Measurements from ENCODE around the gene MCM3. TPM values are rescaled to one million over a fixed set of nuclear protein-coding genes. Genes with fewer than 3 reads are reported as not detected.

MCM3 gene
- total RNA-seq, 1 donor: 130 TPM

GRCh38 chr6:52304983-52305390 lies 20.4 kb upstream of the MCM3 start:
- peak in 1 of 3 donors; percentile 49 for DNase-seq (ENCODE audit: low read depth in 2 of 3, low spot score in 2 of 3)

- no peak for DNase-seq (ENCODE audit: low read depth in 2 of 3, low spot score in 2 of 3)
Observed at GRCh38 chr6:52303178-52303577, 18.6 kb upstream of the MCM3 start.

GRCh38 chr6:52301326-52301725 lies 16.8 kb upstream of the MCM3 start:
- DNase-seq (ENCODE audit: low read depth in 2 of 3, low spot score in 2 of 3): no peak

- DNase-seq (ENCODE audit: low read depth in 2 of 3, low spot score in 2 of 3): no peak
Observed at GRCh38 chr6:52300489-52300931, 16.0 kb upstream of the MCM3 start.

- DNase-seq (ENCODE audit: low read depth in 2 of 3, low spot score in 2 of 3): no peak
Observed at GRCh38 chr6:52299653-52300052, 15.1 kb upstream of the MCM3 start.

- DNase-seq (ENCODE audit: low read depth in 2 of 3, low spot score in 2 of 3): no peak
Observed at GRCh38 chr6:52297433-52297832, 12.9 kb upstream of the MCM3 start.

- DNase-seq (ENCODE audit: low read depth in 2 of 3, low spot score in 2 of 3): no peak
Observed at GRCh38 chr6:52293067-52293466, 8.5 kb upstream of the MCM3 start.

GRCh38 chr6:52288841-52289240 lies 4.3 kb upstream of the MCM3 start:
- peak in 1 of 3 donors; percentile 61 for DNase-seq (ENCODE audit: low read depth in 2 of 3, low spot score in 2 of 3)

GRCh38 chr6:52288216-52288615 lies 3.7 kb upstream of the MCM3 start:
- DNase-seq (ENCODE audit: low read depth in 2 of 3, low spot score in 2 of 3): no peak

GRCh38 chr6:52286798-52287432 lies 2.4 kb upstream of the MCM3 start:
- DNase-seq (ENCODE audit: low read depth in 2 of 3, low spot score in 2 of 3): peak in 1 of 3 donors; percentile 76

- DNase-seq (ENCODE audit: low read depth in 2 of 3, low spot score in 2 of 3): peak in 1 of 3 donors; percentile 38
Observed at GRCh38 chr6:52285177-52286068, 881 bp upstream of the MCM3 start.

- DNase-seq (ENCODE audit: low read depth in 2 of 3, low spot score in 2 of 3): no peak
Observed at GRCh38 chr6:52284131-52284459, 447 bp downstream of the MCM3 start.

- DNase-seq (ENCODE audit: low read depth in 2 of 3, low spot score in 2 of 3): no peak
Observed at GRCh38 chr6:52283111-52283510, 1.4 kb downstream of the MCM3 start.

GRCh38 chr6:52276130-52276529 lies 8.4 kb downstream of the MCM3 start:
- DNase-seq (ENCODE audit: low read depth in 2 of 3, low spot score in 2 of 3): no peak

GRCh38 chr6:52271852-52272460 lies 12.6 kb downstream of the MCM3 start:
- no peak for DNase-seq (ENCODE audit: low read depth in 2 of 3, low spot score in 2 of 3)

GRCh38 chr6:52263709-52264540 lies 20.6 kb downstream of the MCM3 start:
- peak in 2 of 3 donors; percentile 59 to 83 for DNase-seq (ENCODE audit: low read depth in 2 of 3, low spot score in 2 of 3)

- DNase-seq (ENCODE audit: low read depth in 2 of 3, low spot score in 2 of 3): peak in 1 of 3 donors; percentile 66
Observed at GRCh38 chr6:52262620-52263344, 21.8 kb downstream of the MCM3 start.

GRCh38 chr6:52261229-52261628 lies 23.3 kb downstream of the MCM3 start:
- no peak for DNase-seq (ENCODE audit: low read depth in 2 of 3, low spot score in 2 of 3)

GRCh38 chr6:52260634-52261033 lies 23.9 kb downstream of the MCM3 start:
- DNase-seq (ENCODE audit: low read depth in 2 of 3, low spot score in 2 of 3): no peak

GRCh38 chr6:52255434-52255833 lies 29.1 kb downstream of the MCM3 start:
- no peak for DNase-seq (ENCODE audit: low read depth in 2 of 3, low spot score in 2 of 3)
